Fibroblast of villous mesenchyme (primary cell): ENCODE measurements around the gene PDE4C. TPM values are rescaled to one million over a fixed set of nuclear protein-coding genes. Genes with fewer than 3 reads are reported as not detected.

Experiments used
- DNase-seq: peaks from one replicate; pipeline ENCODE4 v3.0.0-alpha.2; 2010; ENCODE audit warnings: low read depth
- H3K4me3 ChIP-seq: 2 replicates; pipeline ENCODE4 v1.5.1; 2011; ENCODE audit warnings: low read depth, mild to moderate bottlenecking, low read length
- total RNA-seq: library from RNA; depleted of rRNA; stranded (reverse); fragments of >200 nt; gene quantifications from 2 replicates; pipeline ENCODE4 v1.2.3, GENCODE V29; 2012
- TF ChIP-seq, protein P1 (sequence below): IDR thresholded peaks from 2 replicates; pipeline ENCODE4 v1.5.1; 2012; ENCODE audit warnings: low read depth, mild to moderate bottlenecking, low read length; ENCODE audit not compliant: insufficient read depth

The PDE4C gene
- total RNA-seq, 1 donor = under 0.01 TPM

DNA sequence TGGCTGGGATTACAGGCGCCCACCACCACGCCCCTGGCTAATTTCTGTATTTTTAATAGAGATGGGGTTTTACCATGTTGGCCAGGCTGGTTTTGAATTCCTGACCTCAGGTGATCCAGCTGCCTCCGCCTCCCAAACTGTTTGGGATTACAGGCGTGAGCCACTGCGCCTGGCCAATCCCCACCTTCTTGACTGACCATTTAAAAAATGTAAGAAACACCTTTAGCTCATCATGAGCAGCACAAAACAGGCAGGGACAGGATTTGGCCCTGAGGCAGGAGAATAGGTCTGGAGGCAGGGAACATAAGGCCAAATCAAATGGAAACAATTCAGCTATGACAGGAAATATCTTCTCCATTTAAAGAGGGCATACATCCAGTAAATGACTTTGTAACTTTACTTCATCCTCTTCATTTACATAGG is 34.6 kb downstream of the PDE4C start:
- H3K4me3 ChIP-seq = peak overlapping the region; percentile 74
- no peak for DNase-seq
- TF ChIP-seq, protein P1, sequence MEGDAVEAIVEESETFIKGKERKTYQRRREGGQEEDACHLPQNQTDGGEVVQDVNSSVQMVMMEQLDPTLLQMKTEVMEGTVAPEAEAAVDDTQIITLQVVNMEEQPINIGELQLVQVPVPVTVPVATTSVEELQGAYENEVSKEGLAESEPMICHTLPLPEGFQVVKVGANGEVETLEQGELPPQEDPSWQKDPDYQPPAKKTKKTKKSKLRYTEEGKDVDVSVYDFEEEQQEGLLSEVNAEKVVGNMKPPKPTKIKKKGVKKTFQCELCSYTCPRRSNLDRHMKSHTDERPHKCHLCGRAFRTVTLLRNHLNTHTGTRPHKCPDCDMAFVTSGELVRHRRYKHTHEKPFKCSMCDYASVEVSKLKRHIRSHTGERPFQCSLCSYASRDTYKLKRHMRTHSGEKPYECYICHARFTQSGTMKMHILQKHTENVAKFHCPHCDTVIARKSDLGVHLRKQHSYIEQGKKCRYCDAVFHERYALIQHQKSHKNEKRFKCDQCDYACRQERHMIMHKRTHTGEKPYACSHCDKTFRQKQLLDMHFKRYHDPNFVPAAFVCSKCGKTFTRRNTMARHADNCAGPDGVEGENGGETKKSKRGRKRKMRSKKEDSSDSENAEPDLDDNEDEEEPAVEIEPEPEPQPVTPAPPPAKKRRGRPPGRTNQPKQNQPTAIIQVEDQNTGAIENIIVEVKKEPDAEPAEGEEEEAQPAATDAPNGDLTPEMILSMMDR = no peak

DNA sequence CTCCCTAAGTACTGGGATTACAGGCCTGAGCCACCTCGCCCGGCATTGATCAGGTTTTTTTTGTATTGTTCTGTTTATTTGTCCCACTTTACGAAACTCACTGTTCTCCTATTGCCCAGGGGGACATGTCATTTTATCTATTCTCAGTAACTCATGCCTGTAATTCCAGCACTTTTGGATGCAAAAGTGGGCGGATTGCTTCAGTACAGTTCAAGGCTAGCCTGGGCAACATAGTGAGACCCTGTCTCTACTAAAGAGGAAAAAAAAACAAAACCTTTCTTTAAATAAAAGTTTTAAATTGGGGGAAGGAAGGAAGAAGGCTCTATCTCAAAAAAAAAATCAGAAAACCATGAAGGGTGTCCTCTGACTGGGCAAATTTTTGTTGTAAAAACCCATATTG is 36.0 kb downstream of the PDE4C start:
- no peak for DNase-seq
- no peak overlapping the region for H3K4me3 ChIP-seq
- TF ChIP-seq, protein P1 = no peak

DNA sequence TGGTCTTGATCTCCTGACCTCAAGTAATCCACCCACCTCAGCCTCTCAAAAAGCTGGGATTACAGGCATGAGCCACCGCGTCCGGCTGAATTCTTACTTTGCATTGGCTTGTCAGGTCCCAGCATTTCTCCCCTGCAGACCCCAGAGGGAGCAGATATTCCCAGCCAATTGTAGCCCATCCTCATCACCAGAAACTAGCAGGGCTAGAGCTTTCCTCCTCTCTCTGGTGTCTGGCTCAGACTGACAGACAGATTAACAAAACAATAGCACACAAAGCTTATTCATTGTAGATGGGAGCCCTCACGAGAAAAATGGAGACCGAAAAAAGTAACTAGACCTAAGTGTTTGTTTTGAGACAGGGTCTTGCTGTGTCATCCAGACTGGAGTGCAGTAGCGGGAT is 40.7 kb downstream of the PDE4C start:
- no peak overlapping the region for H3K4me3 ChIP-seq
- TF ChIP-seq, protein P1 = no peak
- DNase-seq = no peak

DNA sequence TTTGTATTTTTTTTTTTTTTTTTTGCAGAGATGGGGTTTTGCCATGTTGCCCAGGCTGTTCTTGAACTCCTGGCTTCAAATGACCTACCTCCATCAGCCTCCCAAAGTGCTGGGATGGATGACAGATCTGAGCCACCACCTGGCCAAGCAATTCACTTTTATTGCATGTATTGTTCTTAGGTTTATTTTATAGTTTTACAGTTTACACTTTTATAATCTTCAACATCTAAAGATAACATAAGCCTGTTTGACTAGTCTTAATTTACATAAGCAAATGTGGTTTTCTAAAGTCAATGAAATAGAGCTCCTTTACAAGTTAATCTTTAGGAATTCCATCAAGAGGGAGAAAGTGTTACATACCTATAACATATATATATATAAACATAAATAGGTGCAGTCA is 42.7 kb downstream of the PDE4C start:
- DNase-seq = no peak
- H3K4me3 ChIP-seq = no peak overlapping the region
- TF ChIP-seq, protein P1 = no peak

DNA sequence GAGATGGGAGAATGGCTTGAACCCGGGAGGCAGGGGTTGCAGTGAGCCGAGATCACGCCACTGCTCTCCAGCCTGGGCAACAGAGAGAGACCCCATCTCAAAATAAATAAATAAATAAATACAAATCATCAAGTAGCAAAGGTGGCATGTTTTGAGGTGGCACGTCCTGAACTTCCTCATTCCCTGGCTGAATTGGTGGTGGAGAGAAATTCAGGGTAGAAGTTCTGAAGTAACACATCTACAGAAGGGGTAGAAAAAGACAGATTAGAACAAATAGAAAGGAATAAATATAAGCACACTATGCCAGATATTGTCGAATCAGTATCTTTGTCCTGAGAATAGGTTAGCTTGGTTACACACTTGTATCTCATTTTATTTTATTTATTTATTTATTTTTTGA is 46.3 kb downstream of the PDE4C start:
- DNase-seq = no peak
- no peak overlapping the region for H3K4me3 ChIP-seq
- TF ChIP-seq, protein P1 = no peak

DNA sequence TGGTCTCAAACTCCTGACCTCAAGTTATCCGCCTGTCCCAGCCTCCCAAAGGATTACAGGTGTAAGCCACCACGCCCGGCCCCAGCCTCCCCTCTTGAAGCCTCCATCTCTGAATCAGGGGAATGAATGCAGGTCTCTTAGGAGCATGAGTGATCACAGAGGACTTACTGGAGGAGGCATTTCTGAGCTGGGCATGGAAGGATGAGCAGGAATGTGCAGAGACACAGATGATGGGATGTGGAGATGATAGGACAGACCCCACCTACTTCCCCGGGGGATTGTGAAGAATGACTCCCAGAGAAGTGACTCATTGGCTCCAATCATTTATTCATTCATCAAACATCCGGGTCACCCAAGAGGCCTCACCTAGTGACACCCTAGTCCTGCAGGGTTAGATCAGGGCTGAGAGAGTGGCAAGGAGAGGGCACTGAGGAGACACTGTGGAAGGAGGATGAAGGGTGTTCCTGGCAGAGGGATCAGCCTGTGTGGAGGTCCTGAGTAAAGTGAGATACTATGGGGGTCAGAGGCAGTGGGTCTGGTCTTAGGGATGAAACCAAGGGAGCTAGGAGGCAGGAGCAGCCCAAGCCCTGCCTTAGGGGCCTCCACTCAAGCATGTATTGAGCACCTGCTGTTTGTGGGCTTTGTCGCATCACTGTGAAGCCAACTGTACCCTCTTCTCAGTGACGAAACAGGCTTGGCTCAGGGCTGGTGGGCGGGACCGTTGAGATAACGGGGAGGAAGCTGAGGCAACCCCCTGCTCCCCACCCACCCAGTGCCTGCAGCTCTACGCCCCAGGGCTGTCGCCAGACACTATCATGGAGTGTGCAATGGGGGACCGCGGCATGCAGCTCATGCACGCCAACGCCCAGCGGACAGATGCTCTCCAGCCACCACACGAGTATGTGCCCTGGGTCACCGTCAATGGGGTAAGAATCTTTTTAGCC is 49.6 kb downstream of the PDE4C start:
- H3K4me3 ChIP-seq = no peak overlapping the region

More for the DNA sequence above, 49.6 kb downstream of the PDE4C start:
- DNase-seq = no peak
- TF ChIP-seq, protein P1 = no peak
